ENCODE results near the gene TUBGCP4. TPM values are rescaled to one million over a fixed set of nuclear protein-coding genes. Genes with fewer than 3 reads are reported as not detected.

Gene TUBGCP4, protein sequence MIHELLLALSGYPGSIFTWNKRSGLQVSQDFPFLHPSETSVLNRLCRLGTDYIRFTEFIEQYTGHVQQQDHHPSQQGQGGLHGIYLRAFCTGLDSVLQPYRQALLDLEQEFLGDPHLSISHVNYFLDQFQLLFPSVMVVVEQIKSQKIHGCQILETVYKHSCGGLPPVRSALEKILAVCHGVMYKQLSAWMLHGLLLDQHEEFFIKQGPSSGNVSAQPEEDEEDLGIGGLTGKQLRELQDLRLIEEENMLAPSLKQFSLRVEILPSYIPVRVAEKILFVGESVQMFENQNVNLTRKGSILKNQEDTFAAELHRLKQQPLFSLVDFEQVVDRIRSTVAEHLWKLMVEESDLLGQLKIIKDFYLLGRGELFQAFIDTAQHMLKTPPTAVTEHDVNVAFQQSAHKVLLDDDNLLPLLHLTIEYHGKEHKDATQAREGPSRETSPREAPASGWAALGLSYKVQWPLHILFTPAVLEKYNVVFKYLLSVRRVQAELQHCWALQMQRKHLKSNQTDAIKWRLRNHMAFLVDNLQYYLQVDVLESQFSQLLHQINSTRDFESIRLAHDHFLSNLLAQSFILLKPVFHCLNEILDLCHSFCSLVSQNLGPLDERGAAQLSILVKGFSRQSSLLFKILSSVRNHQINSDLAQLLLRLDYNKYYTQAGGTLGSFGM
- 10 to 100 TPM; 11.3 to 26.0 (median 14.2) TPM for total RNA-seq

DNA sequence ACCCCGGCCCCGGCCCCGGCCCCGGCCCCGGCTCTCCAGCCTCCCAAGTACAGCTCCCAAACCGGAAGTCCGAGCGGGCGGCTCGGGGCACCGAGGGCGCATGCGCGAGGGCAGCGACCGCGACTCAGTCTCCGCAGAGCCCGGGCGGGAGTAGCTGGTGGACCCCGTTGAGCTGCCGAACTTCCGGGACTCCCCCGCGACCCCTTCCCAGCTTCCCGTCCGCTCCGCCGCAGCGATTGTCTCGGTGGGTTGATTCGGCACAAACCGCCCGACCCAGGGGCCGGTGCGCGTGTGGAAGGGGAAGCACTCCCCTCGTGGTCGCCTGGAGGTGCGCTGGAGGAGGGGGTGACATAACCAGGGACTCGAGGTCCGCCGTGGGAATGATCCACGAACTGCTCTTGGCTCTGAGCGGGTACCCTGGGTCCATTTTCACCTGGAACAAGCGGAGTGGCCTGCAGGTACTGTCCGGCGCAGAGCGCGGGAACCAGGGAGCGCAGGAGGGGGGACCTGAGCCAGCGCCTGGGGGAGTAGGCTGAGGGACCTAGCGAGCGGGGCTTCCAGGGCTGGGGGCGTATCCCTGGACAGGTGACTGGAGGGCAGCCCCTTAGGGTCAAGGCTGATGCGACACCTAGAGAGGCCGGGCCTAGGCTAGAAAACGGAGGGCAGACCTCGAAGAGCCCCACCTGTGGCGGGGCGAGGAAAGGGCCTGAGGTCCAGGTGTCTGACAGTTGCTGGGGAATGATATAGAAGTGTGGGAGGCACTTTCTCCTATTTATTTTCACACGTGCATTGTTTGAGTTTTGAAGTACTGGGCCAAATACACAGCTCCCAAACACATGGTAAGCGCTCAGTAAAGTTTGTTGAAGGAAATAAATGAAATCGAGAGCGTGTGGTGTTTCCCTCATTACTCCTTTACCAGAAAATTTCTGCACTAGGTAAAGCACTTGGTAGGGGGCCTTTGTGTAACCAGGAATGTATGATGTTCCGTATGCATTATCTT lies at the start of gene TUBGCP4, which contains the start of gene ZSCAN29:
Gene TUBGCP4, plus strand, starts transcription at position 127 of the 1,000 bp plus-strand sequence. Its CDS starts 254 bp downstream, at position 381.
Gene ZSCAN29, minus strand, starts transcription at position 69 of the 1,000 bp plus-strand sequence. CDS start 1,130 bp downstream, outside the sequence.
- peak; percentile 93 for ATAC-seq
- Histone ChIP-seq H3K27me3 (no peaks in the 10 kb centered on the region), H3K4me1 (peaks cover 0 to 45% (median 14%) of the 10 kb centered on the region in 3 donors), H3K9me3 (no peaks in the 10 kb centered on the region), H3K36me3 (peaks cover 0 to 20% of the 10 kb centered on the region in 2 donors), H3K27ac (peak within 1 kb of the TSS; percentile 45 to 85 (median 77)), H3K4me3 (peak within 1 kb of the TSS; percentile 78 to 90)
- 13 to 18% methylated on average over 6 to 10 of the region's 66 CpGs for WGBS, 2 donors (ENCODE audit: low coverage in 1 of 2)
- TF ChIP-seq EP300 (IDR thresholded peaks at IDR 0.05) = no peak
- TF ChIP-seq, protein P1, sequence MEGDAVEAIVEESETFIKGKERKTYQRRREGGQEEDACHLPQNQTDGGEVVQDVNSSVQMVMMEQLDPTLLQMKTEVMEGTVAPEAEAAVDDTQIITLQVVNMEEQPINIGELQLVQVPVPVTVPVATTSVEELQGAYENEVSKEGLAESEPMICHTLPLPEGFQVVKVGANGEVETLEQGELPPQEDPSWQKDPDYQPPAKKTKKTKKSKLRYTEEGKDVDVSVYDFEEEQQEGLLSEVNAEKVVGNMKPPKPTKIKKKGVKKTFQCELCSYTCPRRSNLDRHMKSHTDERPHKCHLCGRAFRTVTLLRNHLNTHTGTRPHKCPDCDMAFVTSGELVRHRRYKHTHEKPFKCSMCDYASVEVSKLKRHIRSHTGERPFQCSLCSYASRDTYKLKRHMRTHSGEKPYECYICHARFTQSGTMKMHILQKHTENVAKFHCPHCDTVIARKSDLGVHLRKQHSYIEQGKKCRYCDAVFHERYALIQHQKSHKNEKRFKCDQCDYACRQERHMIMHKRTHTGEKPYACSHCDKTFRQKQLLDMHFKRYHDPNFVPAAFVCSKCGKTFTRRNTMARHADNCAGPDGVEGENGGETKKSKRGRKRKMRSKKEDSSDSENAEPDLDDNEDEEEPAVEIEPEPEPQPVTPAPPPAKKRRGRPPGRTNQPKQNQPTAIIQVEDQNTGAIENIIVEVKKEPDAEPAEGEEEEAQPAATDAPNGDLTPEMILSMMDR (IDR thresholded peaks at IDR 0.05) = peak in 1 of 4 experiments; percentile 41
- peak; percentile 36 to 39 for TF ChIP-seq POLR2A (IDR thresholded peaks at IDR 0.05)
- TF ChIP-seq POLR2AphosphoS5 (IDR thresholded peaks at IDR 0.05) = no peak

DNA sequence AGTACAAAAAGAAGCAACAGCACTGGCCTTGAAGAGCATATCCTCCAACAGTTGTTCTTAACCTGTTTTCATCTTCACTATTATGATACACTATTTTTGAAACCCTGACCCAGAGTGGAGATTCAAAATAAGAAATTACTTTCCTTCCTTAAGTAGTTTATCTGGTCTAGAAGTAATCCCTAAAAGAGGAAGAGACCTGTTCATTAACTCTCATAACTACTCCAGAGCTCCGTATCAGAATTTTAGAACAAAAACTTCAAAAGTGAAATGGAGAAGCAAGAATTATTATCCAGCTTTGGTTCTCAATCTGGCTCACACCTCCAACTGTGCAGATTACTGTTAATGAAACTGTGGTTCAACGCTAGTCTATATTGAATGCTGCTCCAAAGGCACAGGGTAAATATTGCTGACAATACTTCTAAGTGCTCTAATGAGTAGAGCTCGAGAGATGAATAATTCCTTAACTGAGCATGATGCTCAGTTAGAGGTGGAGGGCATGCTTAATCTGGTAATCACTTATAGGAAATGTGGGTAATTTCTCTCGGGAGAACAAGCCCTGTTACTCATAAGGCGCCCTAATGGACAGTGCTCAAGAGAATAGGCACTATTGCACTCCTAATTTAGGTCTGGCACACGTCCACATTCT lies 45.7 kb upstream of the TUBGCP4 start:
- Histone ChIP-seq H3K36me3 (peaks cover 0 to 4% of the 10 kb centered on the region in 2 donors), H3K9me3 (no peaks in the 10 kb centered on the region), H3K4me1 (peaks cover 5 to 28% (median 11%) of the 10 kb centered on the region in 3 donors), H3K27ac (no peak overlapping the region), H3K4me3 (no peak overlapping the region), H3K27me3 (no peaks in the 10 kb centered on the region)
- TF ChIP-seq POLR2AphosphoS5 (IDR thresholded peaks at IDR 0.05) = no peak
- no peak for TF ChIP-seq EP300 (IDR thresholded peaks at IDR 0.05)
- TF ChIP-seq POLR2A (IDR thresholded peaks at IDR 0.05) = no peak
- TF ChIP-seq, protein P1 (IDR thresholded peaks at IDR 0.05) = no peak
- WGBS, 2 donors (ENCODE audit: low coverage in 1 of 2) = 64 to 74% methylated on average over 4 to 6 of the region's 6 CpGs
- ATAC-seq = no peak

DNA sequence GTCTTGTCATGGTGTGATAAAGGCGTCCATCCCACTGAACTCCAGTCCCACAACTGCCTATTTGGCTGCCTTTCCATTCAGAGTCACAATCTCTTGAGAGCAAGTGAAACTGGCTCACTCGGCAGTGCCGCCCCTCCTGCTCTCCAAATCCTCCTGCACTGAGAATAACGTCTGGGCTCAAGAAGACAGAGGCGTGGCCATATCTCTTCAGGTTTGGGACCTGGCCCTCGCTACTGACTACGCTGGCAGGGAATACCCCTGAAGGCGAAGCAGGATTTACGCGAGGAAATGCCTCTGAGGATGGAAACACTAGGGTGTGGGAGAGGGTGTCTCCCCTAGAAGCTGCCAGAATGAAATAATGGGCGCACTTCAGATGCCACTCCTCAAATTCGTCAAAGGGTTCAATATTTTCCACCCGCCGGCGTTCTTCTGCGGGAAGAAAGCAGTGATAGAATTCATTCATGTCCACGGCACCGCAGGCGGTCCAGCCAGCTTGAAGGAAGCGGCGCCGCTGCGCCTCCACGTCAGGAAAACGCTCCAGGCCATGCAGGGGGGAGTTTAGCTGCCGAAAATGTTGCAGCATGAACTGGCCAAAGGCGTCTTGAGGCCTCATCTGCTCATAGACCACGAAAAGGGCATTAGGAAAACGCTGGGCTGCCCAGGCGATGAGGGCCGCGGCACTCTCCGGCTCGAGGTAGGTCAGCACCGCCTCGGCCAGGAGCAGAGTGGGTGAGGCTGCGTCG lies 41.5 kb upstream of the TUBGCP4 start:
- peak; percentile 13 for ATAC-seq
- Histone ChIP-seq H3K4me1 (peaks cover 5 to 36% (median 11%) of the 10 kb centered on the region in 3 donors), H3K4me3 (peak overlapping the region; percentile 65 to 92), H3K27ac (peak overlapping the region; percentile 91 to 93 (median 92)), H3K9me3 (no peaks in the 10 kb centered on the region), H3K36me3 (peaks cover 0 to 7% of the 10 kb centered on the region in 2 donors), H3K27me3 (no peaks in the 10 kb centered on the region)
- WGBS, 2 donors (ENCODE audit: low coverage in 1 of 2) = 7 to 33% methylated on average over 13 to 15 of the region's 38 CpGs
- TF ChIP-seq, protein P1 (IDR thresholded peaks at IDR 0.05) = no peak
